Adipocyte (in vitro differentiated cells): ENCODE results near the gene SYNDIG1.

Experiments
- DNase-seq: peaks from one replicate; pipeline ENCODE4 v3.0.0-alpha.2; 2015; ENCODE audit warnings: low read depth
- H3K27me3 ChIP-seq: replicated peaks from 2 replicates; pipeline ENCODE4 v1.7.0; 2013; ENCODE audit warnings: mild to moderate bottlenecking, low read length, moderate library complexity; ENCODE audit not compliant: control insufficient read depth, insufficient read depth
- H3K36me3 ChIP-seq: 2 replicates; pipeline ENCODE4 v1.7.0; 2013; ENCODE audit warnings: low read length, mild to moderate bottlenecking, moderate library complexity; ENCODE audit not compliant: control insufficient read depth, insufficient read depth, severe bottlenecking
- H3K4me1 ChIP-seq: 2 replicates; pipeline ENCODE4 v1.7.0; 2013; ENCODE audit warnings: mild to moderate bottlenecking, low read length, moderate library complexity; ENCODE audit not compliant: control insufficient read depth, insufficient read depth
- H3K4me3 ChIP-seq: 2 replicates; pipeline ENCODE4 v1.7.0; 2013; ENCODE audit warnings: mild to moderate bottlenecking, low read length, moderate library complexity
- H3K9ac ChIP-seq: 2 replicates; pipeline ENCODE4 v1.7.0; 2013; ENCODE audit warnings: mild to moderate bottlenecking, low read length, moderate library complexity
- H3K9me3 ChIP-seq: 2 replicates; pipeline ENCODE4 v1.7.0; 2013; ENCODE audit warnings: mild to moderate bottlenecking, low read length, moderate library complexity; ENCODE audit not compliant: control insufficient read depth

Gene SYNDIG1

DNA sequence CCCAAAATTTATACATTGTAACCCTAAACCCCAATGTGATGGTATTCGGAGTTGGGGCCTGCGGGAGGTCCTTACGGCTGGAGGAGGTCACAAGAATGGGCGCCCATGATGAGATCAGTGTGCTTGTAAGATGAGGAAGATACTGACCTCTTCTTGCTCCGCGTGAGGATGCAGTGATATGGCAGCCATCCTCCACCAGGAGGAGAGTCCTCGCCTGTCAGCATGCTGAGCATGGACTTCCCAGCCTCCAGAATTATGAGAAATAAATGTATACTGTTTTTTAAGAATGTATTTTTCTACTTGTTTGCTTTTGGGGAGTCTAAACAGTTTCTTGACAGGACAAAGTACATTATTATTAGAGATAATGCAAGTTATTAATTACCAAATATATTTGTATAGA is 8.7 kb upstream of the SYNDIG1 start:
- no peaks in the 10 kb centered on the region for H3K9me3 ChIP-seq
- no peak for DNase-seq
- H3K9ac ChIP-seq = no peak overlapping the region
- peaks cover 5% of the 10 kb centered on the region for H3K4me1 ChIP-seq
- H3K4me3 ChIP-seq = no peak overlapping the region
- no peaks in the 10 kb centered on the region for H3K36me3 ChIP-seq
- peaks cover 64% of the 10 kb centered on the region for H3K27me3 ChIP-seq

DNA sequence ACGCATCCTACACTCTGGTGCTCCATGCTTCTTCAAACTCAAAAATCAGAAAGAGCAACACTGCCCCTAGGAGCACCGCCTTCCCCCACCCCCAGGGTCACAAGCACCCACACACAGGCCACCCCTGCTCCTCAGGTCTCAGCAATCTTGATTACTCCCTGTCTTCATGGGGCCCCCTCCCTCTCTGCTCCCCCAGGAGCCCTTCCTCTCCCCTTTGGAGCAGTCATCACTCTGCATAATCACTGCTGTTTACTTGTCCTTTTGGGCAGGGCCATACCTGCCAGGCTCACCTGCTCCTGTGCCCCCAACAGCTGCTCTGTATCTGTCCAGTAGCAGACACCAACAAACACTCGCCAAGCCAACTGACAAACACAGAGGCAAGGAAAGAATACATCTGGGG is 7.6 kb upstream of the SYNDIG1 start:
- no peaks in the 10 kb centered on the region for H3K9me3 ChIP-seq
- peaks cover 52% of the 10 kb centered on the region for H3K27me3 ChIP-seq
- no peaks in the 10 kb centered on the region for H3K36me3 ChIP-seq
- no peak for DNase-seq
- peaks cover 10% of the 10 kb centered on the region for H3K4me1 ChIP-seq
- H3K9ac ChIP-seq = no peak overlapping the region
- no peak overlapping the region for H3K4me3 ChIP-seq

- Histone ChIP-seq H3K9ac (no peak overlapping the region), H3K9me3 (no peaks in the 10 kb centered on the region), H3K4me3 (no peak overlapping the region), H3K27me3 (peaks cover 46% of the 10 kb centered on the region), H3K36me3 (no peaks in the 10 kb centered on the region), H3K4me1 (peaks cover 14% of the 10 kb centered on the region)
- DNase-seq = no peak
Measured at GRCh38 chr20:24462460-24463010, 6.9 kb upstream of the SYNDIG1 start.

DNA sequence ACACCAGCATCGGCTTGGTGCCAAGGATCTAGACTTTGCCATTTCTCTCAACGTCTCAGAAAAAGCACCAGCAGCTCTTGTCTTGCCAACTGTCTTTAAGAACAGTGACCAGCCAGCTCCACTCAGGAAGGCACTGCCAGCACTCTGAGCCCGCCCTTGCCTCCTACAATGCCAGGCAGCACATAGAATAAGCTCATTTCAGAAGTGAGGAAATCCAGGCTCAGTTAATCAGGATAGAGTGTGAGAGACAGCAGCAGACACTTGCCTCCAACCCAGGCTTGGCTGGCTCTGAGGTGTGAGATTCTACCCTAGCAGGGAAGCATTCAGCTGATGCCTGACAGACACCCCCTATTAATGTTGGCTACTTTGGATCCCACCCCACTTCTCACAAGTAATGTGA is 4.3 kb upstream of the SYNDIG1 start:
- H3K9ac ChIP-seq = no peak overlapping the region
- no peaks in the 10 kb centered on the region for H3K9me3 ChIP-seq
- peaks cover 19% of the 10 kb centered on the region for H3K27me3 ChIP-seq
- no peaks in the 10 kb centered on the region for H3K36me3 ChIP-seq
- H3K4me1 ChIP-seq = peaks cover 14% of the 10 kb centered on the region
- DNase-seq = no peak
- H3K4me3 ChIP-seq = no peak overlapping the region

GRCh38 chr20:24465730-24466129 is 3.7 kb upstream of the SYNDIG1 start:
- DNase-seq = peak; percentile 4
- no peak overlapping the region for H3K4me3 ChIP-seq
- peaks cover 19% of the 10 kb centered on the region for H3K4me1 ChIP-seq
- peaks cover 17% of the 10 kb centered on the region for H3K27me3 ChIP-seq
- no peak overlapping the region for H3K9ac ChIP-seq
- H3K9me3 ChIP-seq = no peaks in the 10 kb centered on the region
- no peaks in the 10 kb centered on the region for H3K36me3 ChIP-seq

GRCh38 chr20:24468401-24469115 is 871 bp upstream of the SYNDIG1 start:
- Histone ChIP-seq H3K4me3 (peak overlapping the region; percentile 87), H3K9me3 (no peaks in the 10 kb centered on the region), H3K36me3 (no peaks in the 10 kb centered on the region), H3K27me3 (peaks cover 5% of the 10 kb centered on the region), H3K9ac (peak overlapping the region; percentile 80), H3K4me1 (peaks cover 30% of the 10 kb centered on the region)
- DNase-seq = no peak

DNA sequence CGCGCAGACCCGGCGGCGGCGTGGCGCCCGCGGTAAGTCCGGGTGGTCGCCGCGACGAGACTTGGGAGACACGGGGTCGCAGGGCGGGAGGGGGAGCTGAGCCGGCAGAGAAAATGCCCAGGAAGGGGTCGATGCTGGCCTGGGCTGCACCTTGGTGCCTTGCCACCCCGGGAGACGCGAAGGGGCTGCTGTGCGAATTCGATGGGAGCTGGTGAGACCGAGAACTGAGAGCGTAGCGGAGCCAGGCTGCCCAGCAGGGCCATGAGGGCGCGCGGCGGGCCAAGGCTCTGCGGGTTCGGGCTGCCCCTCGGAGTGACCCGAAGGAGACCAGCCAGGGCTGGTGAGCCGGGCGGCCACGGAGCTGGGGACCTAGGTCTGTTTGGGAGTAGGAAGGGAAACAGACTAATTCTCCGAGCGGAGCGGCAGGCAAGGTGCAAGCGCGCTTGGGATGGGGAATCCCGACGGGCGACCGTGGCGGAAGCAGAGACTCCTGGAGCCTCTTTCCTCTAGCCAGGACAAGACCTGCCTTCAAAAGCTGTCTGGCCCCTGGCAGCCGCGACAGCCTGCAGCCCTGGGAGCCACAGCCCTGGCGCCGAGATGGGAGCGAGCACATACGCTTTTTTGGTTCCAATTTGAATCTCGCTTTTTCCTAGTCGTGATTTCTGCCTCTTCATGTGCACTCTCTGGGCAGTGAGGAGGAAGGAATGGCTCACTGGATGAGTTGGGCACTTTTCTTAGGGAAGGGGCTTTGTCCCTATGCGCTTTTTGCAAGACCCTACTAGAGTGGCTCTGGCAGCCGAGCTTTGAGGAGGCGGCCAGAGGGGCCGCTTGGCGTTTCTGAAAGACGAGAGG is 691 bp downstream of the SYNDIG1 start:
- Histone ChIP-seq H3K4me1 (peaks cover 30% of the 10 kb centered on the region), H3K36me3 (no peaks in the 10 kb centered on the region), H3K4me3 (peak overlapping the region; percentile 87), H3K9me3 (no peaks in the 10 kb centered on the region), H3K9ac (peak overlapping the region; percentile 80), H3K27me3 (no peaks in the 10 kb centered on the region)
- DNase-seq = peak; percentile 6

GRCh38 chr20:24470746-24471582 is 1.5 kb downstream of the SYNDIG1 start:
- DNase-seq = no peak
- Histone ChIP-seq H3K9ac (peak overlapping the region; percentile 80), H3K4me1 (peaks cover 22% of the 10 kb centered on the region), H3K9me3 (no peaks in the 10 kb centered on the region), H3K4me3 (peak overlapping the region; percentile 87), H3K36me3 (no peaks in the 10 kb centered on the region), H3K27me3 (no peaks in the 10 kb centered on the region)

DNA sequence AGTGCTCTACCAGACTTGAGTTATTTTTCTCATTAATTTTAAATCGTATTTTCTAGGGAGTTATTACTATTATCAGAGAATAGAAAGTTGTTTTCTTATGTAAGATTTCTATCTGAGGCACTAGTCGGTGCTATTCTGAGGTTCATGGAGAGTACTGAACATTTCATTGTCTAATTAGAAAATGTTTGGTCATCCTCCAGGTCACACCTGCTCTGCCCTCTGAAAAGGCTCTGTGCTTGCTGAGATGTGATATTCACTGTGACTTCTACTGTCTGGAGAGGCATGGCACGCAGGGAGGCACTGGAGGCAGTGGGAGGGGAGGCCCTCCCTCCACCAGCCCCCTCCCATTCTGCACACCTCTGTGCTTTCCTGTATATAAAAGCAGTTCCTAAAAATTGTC is 3.0 kb downstream of the SYNDIG1 start:
- H3K4me1 ChIP-seq = peaks cover 17% of the 10 kb centered on the region
- no peaks in the 10 kb centered on the region for H3K9me3 ChIP-seq
- no peaks in the 10 kb centered on the region for H3K36me3 ChIP-seq
- H3K27me3 ChIP-seq = peaks cover 2% of the 10 kb centered on the region
- no peak overlapping the region for H3K4me3 ChIP-seq
- DNase-seq = no peak
- H3K9ac ChIP-seq = no peak overlapping the region

GRCh38 chr20:24473435-24474223 is 4.2 kb downstream of the SYNDIG1 start:
- no peaks in the 10 kb centered on the region for H3K36me3 ChIP-seq
- H3K27me3 ChIP-seq = peaks cover 3% of the 10 kb centered on the region
- no peak overlapping the region for H3K9ac ChIP-seq
- H3K9me3 ChIP-seq = no peaks in the 10 kb centered on the region
- no peak overlapping the region for H3K4me3 ChIP-seq
- DNase-seq = no peak
- peaks cover 16% of the 10 kb centered on the region for H3K4me1 ChIP-seq
